Parathyroid adenoma (tissue), 2 donors: Measurements from ENCODE around the gene HNRNPC.

ENCODE experiments used
- H2AFZ ChIP-seq: fragments of 300-600 bp; sonication (generic); one replicate; pipeline ENCODE4 v1.7.0; 2017; ENCODE audit warnings: antibody characterized with exemption, mild to moderate bottlenecking
- H3K27ac ChIP-seq: fragments of 300-600 bp; sonication (generic); one replicate; pipeline ENCODE4 v1.7.0; 2017
- H3K27me3 ChIP-seq: fragments of 300-600 bp; sonication (generic); one replicate; pipeline ENCODE4 v1.7.0; 2017; ENCODE audit warnings: low read length; ENCODE audit not compliant: control insufficient read depth, insufficient read depth
- H3K36me3 ChIP-seq: fragments of 300-600 bp; sonication (generic); one replicate; pipeline ENCODE4 v1.7.0; 2017; ENCODE audit warnings: low read length; ENCODE audit not compliant: control insufficient read depth, insufficient read depth
- H3K4me1 ChIP-seq: fragments of 300-600 bp; sonication (generic); one replicate; pipeline ENCODE4 v1.7.0; 2017; ENCODE audit warnings: control low read depth
- H3K4me2 ChIP-seq: fragments of 300-600 bp; sonication (generic); one replicate; pipeline ENCODE4 v1.7.0; 2017; ENCODE audit warnings: low read length
- H3K4me3 ChIP-seq: fragments of 300-600 bp; sonication (generic); one replicate; pipeline ENCODE4 v1.7.0; 2017; ENCODE audit warnings: low read depth, low read length
- H3K79me2 ChIP-seq: fragments of 300-600 bp; sonication (generic); one replicate; pipeline ENCODE4 v1.7.0; 2017; ENCODE audit warnings: control low read depth
- H3K9ac ChIP-seq: fragments of 300-600 bp; sonication (generic); one replicate; pipeline ENCODE4 v1.7.0; 2017; ENCODE audit warnings: mild to moderate bottlenecking
- H3K9me3 ChIP-seq: fragments of 300-600 bp; sonication (generic); one replicate; pipeline ENCODE4 v1.7.0; 2017; ENCODE audit warnings: low read length; ENCODE audit not compliant: control insufficient read depth
- CTCF ChIP-seq: fragments of 300-600 bp; sonication (generic); IDR thresholded peaks from one replicate; pipeline ENCODE4 v1.7.0; 2017; ENCODE audit warnings: antibody characterized with exemption, mild to moderate bottlenecking
- donor health status: primary hyperparathyroidism.

Gene HNRNPC

DNA sequence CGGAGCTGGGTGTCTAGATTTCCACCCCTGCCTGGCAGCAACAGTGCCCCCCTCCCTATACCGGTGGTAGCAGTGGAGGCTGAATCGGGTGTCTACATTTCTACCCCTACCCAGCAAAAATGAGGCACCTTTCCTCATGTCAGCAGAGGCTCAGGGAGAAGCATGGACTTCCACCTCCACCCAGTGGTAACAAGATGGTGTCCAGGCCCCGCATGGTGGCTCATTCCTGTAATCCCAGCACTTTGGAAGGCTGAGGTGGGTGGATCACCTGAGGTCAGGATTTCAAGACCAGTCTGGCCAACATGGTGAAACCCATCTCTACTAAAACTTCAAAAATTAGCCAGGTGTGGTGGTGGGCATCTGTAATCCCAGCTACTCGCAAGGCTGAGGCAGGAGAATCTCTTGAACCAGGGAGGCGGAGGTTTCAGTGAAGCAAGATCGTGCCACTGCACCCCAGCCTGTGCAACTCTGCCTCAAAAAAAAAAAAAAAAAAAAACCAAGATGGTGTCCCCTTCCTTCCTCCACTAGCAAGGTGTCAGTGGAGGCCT lies 77.9 kb downstream of the HNRNPC start:
- no peak overlapping the region for H3K27ac ChIP-seq
- peak overlapping the region; percentile 57 for H2AFZ ChIP-seq
- no peaks in the 10 kb centered on the region for H3K4me1 ChIP-seq
- no peaks in the 10 kb centered on the region for H3K27me3 ChIP-seq
- no peak overlapping the region for H3K9ac ChIP-seq
- H3K36me3 ChIP-seq = no peaks in the 10 kb centered on the region
- no peak for TF ChIP-seq CTCF
- no peak overlapping the region for H3K4me2 ChIP-seq
- no peaks in the 10 kb centered on the region for H3K9me3 ChIP-seq
- no peak overlapping the region for H3K4me3 ChIP-seq
- H3K79me2 ChIP-seq = no peaks in the 10 kb centered on the region

DNA sequence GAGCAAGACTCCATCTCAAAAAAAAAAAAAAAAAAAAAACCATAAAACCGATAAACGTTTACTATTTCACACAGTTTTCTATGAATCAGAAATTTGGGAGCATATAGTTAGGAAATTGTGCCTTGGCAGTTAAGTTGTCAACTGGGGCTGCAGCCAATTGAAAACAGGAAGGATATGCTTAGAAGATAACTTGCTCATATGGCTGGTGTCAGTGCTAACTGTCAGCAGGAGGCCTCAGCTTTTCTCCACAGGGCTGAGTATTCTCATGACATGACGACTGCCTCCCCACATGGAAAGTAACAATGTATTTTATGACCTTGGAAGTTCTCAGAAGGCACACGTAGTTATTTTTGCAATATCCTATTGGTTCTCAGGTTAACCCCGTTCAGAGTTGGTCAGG lies 83.8 kb downstream of the HNRNPC start:
- no peak overlapping the region for H3K4me3 ChIP-seq
- no peak overlapping the region for H3K27ac ChIP-seq
- no peaks in the 10 kb centered on the region for H3K9me3 ChIP-seq
- no peaks in the 10 kb centered on the region for H3K79me2 ChIP-seq
- no peaks in the 10 kb centered on the region for H3K36me3 ChIP-seq
- no peak overlapping the region for H3K4me2 ChIP-seq
- no peak for TF ChIP-seq CTCF
- no peaks in the 10 kb centered on the region for H3K27me3 ChIP-seq
- no peaks in the 10 kb centered on the region for H3K4me1 ChIP-seq
- no peak overlapping the region for H3K9ac ChIP-seq
- H2AFZ ChIP-seq = no peak overlapping the region

DNA sequence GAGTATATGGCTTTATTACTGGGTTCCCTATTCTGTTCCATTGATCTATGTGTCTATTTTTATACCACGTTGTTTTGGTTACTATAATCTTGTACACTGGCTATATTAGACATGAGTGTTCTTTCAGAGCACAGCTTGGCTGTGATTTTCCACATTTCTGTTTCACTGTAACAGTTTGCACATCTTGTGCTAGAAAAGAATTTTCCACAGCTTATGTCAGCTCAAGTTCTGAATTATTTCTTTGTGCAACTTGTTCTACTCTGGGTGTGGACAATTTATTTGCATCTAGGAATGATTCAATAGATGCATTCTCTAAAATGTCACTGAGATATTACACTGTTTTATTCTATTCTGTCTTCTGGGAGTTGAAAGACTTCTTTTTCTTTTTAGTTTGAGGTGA lies 85.0 kb downstream of the HNRNPC start:
- no peaks in the 10 kb centered on the region for H3K79me2 ChIP-seq
- no peak overlapping the region for H3K9ac ChIP-seq
- H3K9me3 ChIP-seq = no peaks in the 10 kb centered on the region
- H3K27me3 ChIP-seq = no peaks in the 10 kb centered on the region
- no peak overlapping the region for H3K4me3 ChIP-seq
- H2AFZ ChIP-seq = no peak overlapping the region
- no peaks in the 10 kb centered on the region for H3K4me1 ChIP-seq
- TF ChIP-seq CTCF = no peak
- no peaks in the 10 kb centered on the region for H3K36me3 ChIP-seq
- no peak overlapping the region for H3K4me2 ChIP-seq
- no peak overlapping the region for H3K27ac ChIP-seq

DNA sequence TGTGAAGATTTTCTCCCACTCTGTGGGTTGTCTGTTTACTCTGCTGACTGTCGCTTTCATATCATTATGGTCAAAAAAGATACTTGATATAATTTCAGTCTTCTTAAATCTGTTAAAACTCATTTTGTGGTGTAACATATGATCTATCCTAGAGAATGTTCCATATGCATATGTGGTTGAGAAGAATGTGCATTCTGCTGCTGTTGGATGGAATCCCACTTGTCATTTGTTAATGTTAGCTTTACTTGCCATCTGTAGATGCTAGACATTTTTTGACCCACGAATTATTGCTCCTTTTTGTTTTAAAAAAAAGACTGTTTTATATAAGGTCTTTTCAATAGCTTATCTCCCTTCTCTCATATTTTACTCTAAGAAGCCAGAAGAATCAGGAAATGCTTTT lies 87.1 kb downstream of the HNRNPC start:
- Histone ChIP-seq H3K79me2 (no peaks in the 10 kb centered on the region), H3K27me3 (no peaks in the 10 kb centered on the region), H2AFZ (no peak overlapping the region), H3K36me3 (no peaks in the 10 kb centered on the region), H3K9me3 (no peaks in the 10 kb centered on the region), H3K9ac (no peak overlapping the region), H3K4me2 (no peak overlapping the region), H3K4me3 (no peak overlapping the region), H3K4me1 (no peaks in the 10 kb centered on the region), H3K27ac (no peak overlapping the region)
- no peak for TF ChIP-seq CTCF

GRCh38 chr14:21171128-21171527 lies 98.1 kb downstream of the HNRNPC start:
- Histone ChIP-seq H3K4me1 (no peaks in the 10 kb centered on the region), H3K36me3 (no peaks in the 10 kb centered on the region), H3K9me3 (no peaks in the 10 kb centered on the region), H3K79me2 (no peaks in the 10 kb centered on the region), H3K27me3 (no peaks in the 10 kb centered on the region), H3K4me2 (no peak overlapping the region), H2AFZ (no peak overlapping the region), H3K9ac (no peak overlapping the region), H3K27ac (no peak overlapping the region), H3K4me3 (no peak overlapping the region)
- no peak for TF ChIP-seq CTCF
